Measurements from ENCODE around the gene MTHFR.

Gene MTHFR

GRCh38 chr1:11761988-11762406 lies 43.8 kb downstream of the MTHFR start, which contains the start of gene C1orf167:
C1orf167 (plus strand) TSS chr1:11762193; CDS start chr1:11764401, 2,208 bp downstream.
- peak in 2 of 4 experiments; percentile 17 to 28 for DNase-seq (ENCODE audit: low read depth in 4 of 4, low spot score in 1 of 4)

- no peak for DNase-seq (ENCODE audit: low read depth in 4 of 4, low spot score in 1 of 4)
Observed at GRCh38 chr1:11761285-11761684, 44.5 kb downstream of the MTHFR start.

GRCh38 chr1:11759791-11760190 lies 46.0 kb downstream of the MTHFR start:
- DNase-seq (ENCODE audit: low read depth in 4 of 4, low spot score in 1 of 4), result no peak

GRCh38 chr1:11757047-11757446 lies 48.7 kb downstream of the MTHFR start:
- no peak for DNase-seq (ENCODE audit: low read depth in 4 of 4, low spot score in 1 of 4)

GRCh38 chr1:11753555-11754208 lies 52.1 kb downstream of the MTHFR start:
- DNase-seq (ENCODE audit: low read depth in 4 of 4, low spot score in 1 of 4), result no peak

- DNase-seq (ENCODE audit: low read depth in 4 of 4, low spot score in 1 of 4), result no peak
Observed at GRCh38 chr1:11752359-11753088, 53.2 kb downstream of the MTHFR start.

- DNase-seq (ENCODE audit: low read depth in 4 of 4, low spot score in 1 of 4), result no peak
Observed at GRCh38 chr1:11751087-11751486, 54.7 kb downstream of the MTHFR start.

GRCh38 chr1:11749996-11750395 lies 55.8 kb downstream of the MTHFR start:
- no peak for DNase-seq (ENCODE audit: low read depth in 4 of 4, low spot score in 1 of 4)

GRCh38 chr1:11749203-11749689 lies 56.5 kb downstream of the MTHFR start:
- DNase-seq (ENCODE audit: low read depth in 4 of 4, low spot score in 1 of 4), result peak in 1 of 4 experiments; percentile 46

GRCh38 chr1:11748294-11749202 lies 57.2 kb downstream of the MTHFR start:
- DNase-seq (ENCODE audit: low read depth in 4 of 4, low spot score in 1 of 4), result no peak

- DNase-seq (ENCODE audit: low read depth in 4 of 4, low spot score in 1 of 4), result no peak
Observed at GRCh38 chr1:11746795-11747487, 58.8 kb downstream of the MTHFR start.

- no peak for DNase-seq (ENCODE audit: low read depth in 4 of 4, low spot score in 1 of 4)
Observed at GRCh38 chr1:11746092-11746491, 59.7 kb downstream of the MTHFR start.

- no peak for DNase-seq (ENCODE audit: low read depth in 4 of 4, low spot score in 1 of 4)
Observed at GRCh38 chr1:11744287-11744686, 61.5 kb downstream of the MTHFR start.

- DNase-seq (ENCODE audit: low read depth in 4 of 4, low spot score in 1 of 4), result no peak
Observed at GRCh38 chr1:11741919-11742558, 63.7 kb downstream of the MTHFR start.

- no peak for DNase-seq (ENCODE audit: low read depth in 4 of 4, low spot score in 1 of 4)
Observed at GRCh38 chr1:11741482-11741881, 64.3 kb downstream of the MTHFR start.

- DNase-seq (ENCODE audit: low read depth in 4 of 4, low spot score in 1 of 4), result no peak
Observed at GRCh38 chr1:11740258-11741192, 65.2 kb downstream of the MTHFR start.

GRCh38 chr1:11738783-11739182 lies 67.0 kb downstream of the MTHFR start:
- no peak for DNase-seq (ENCODE audit: low read depth in 4 of 4, low spot score in 1 of 4)

- DNase-seq (ENCODE audit: low read depth in 4 of 4, low spot score in 1 of 4), result no peak
Observed at GRCh38 chr1:11738096-11738495, 67.7 kb downstream of the MTHFR start.

All from stimulated activated CD4-positive, alpha-beta T cell treated with anti-CD3 and anti-CD28 coated beads, Interleukin-1b, Interleukin-23, amount 100 ng/mL, for 24 hours (primary cell).